ENCODE results near the gene POLR3F.

The POLR3F gene

GRCh38 chr20:18532626-18533025 is 65.4 kb downstream of the POLR3F start:
- Histone ChIP-seq H3K27me3 (ENCODE audit: control insufficient read depth in 1 of 2, insufficient read depth in 2 of 2, low read length in 2 of 2) (no peaks in the 10 kb centered on the region), H3K27ac (ENCODE audit: low read depth, low read length) (no peak overlapping the region), H3K4me1 (ENCODE audit: insufficient read depth, low read length) (no peaks in the 10 kb centered on the region), H3K4me3 (ENCODE audit: low read depth in 1 of 2, low read length in 2 of 2) (no peak overlapping the region), H3K9me3 (ENCODE audit: low read length) (no peaks in the 10 kb centered on the region), H3K9ac (ENCODE audit: low read length) (no peak overlapping the region), H3K36me3 (ENCODE audit: insufficient read depth, low read length) (peaks cover 55% of the 10 kb centered on the region)

- peaks cover 46% of the 10 kb centered on the region for H3K36me3 ChIP-seq (ENCODE audit: insufficient read depth, low read length)
- H3K9me3 ChIP-seq (ENCODE audit: low read length), result no peaks in the 10 kb centered on the region
- H3K27me3 ChIP-seq (ENCODE audit: control insufficient read depth in 1 of 2, insufficient read depth in 2 of 2, low read length in 2 of 2), result no peaks in the 10 kb centered on the region
- H3K4me1 ChIP-seq (ENCODE audit: insufficient read depth, low read length), result no peaks in the 10 kb centered on the region
- no peak overlapping the region for H3K27ac ChIP-seq (ENCODE audit: low read depth, low read length)
- H3K4me3 ChIP-seq (ENCODE audit: low read depth in 1 of 2, low read length in 2 of 2), result no peak overlapping the region
- H3K9ac ChIP-seq (ENCODE audit: low read length), result no peak overlapping the region
Observed at GRCh38 chr20:18533491-18533890, 66.3 kb downstream of the POLR3F start.

GRCh38 chr20:18533978-18534644 is 66.9 kb downstream of the POLR3F start:
- no peak overlapping the region for H3K9ac ChIP-seq (ENCODE audit: low read length)
- H3K36me3 ChIP-seq (ENCODE audit: insufficient read depth, low read length), result peaks cover 45% of the 10 kb centered on the region
- H3K27ac ChIP-seq (ENCODE audit: low read depth, low read length), result no peak overlapping the region

More at GRCh38 chr20:18533978-18534644, 66.9 kb downstream of the POLR3F start:
- H3K27me3 ChIP-seq (ENCODE audit: control insufficient read depth in 1 of 2, insufficient read depth in 2 of 2, low read length in 2 of 2), result no peaks in the 10 kb centered on the region
- H3K4me3 ChIP-seq (ENCODE audit: low read depth in 1 of 2, low read length in 2 of 2), result no peak overlapping the region
- H3K9me3 ChIP-seq (ENCODE audit: low read length), result no peaks in the 10 kb centered on the region
- no peaks in the 10 kb centered on the region for H3K4me1 ChIP-seq (ENCODE audit: insufficient read depth, low read length)

Data from muscle layer of colon (tissue), 2 donors.